SU-DHL-6 (cell line): ENCODE measurements around the gene SCARF2.

Source experiments
- H2AFZ ChIP-seq: fragments of 200-600 bp; sonication (generic); 2 replicates; pipeline ENCODE4 v1.6.1; 2014; ENCODE audit warnings: low read depth, mild to moderate bottlenecking, moderate library complexity, mixed read lengths, antibody characterized with exemption, low read length; ENCODE audit not compliant: severe bottlenecking
- H3F3A ChIP-seq: fragments of 200-600 bp; shearing (Covaris generic); 2 replicates; pipeline ENCODE4 v1.6.0; 2016; ENCODE audit warnings: antibody characterized with exemption, mild to moderate bottlenecking; ENCODE audit not compliant: insufficient read depth
- H3K27ac ChIP-seq: fragments of 200-600 bp; sonication (generic); 2 replicates; pipeline ENCODE4 v1.5.1; 2016; ENCODE audit warnings: low read depth, mild to moderate bottlenecking, low read length, moderate library complexity, mixed read lengths
- H3K27me3 ChIP-seq: fragments of 200-600 bp; sonication (generic), shearing (Covaris generic); 2 replicates; pipeline ENCODE4 v1.6.0; 2014; ENCODE audit warnings: mild to moderate bottlenecking, low read length
- H3K36me3 ChIP-seq: fragments of 200-600 bp; sonication (generic); 2 replicates; pipeline ENCODE4 v1.6.1; 2014; ENCODE audit warnings: mild to moderate bottlenecking, low read length, mixed read lengths
- H3K4me2 ChIP-seq: fragments of 300-600, 200-600 bp; shearing (Covaris generic), sonication (generic); 2 replicates; pipeline ENCODE4 v1.6.0; 2014; ENCODE audit warnings: low read length, low read depth, mild to moderate bottlenecking; ENCODE audit not compliant: poor library complexity, severe bottlenecking
- H3K4me3 ChIP-seq: fragments of 200-600 bp; sonication (generic); 2 replicates; pipeline ENCODE4 v1.5.1; 2014; ENCODE audit warnings: antibody characterized with exemption, low read length, mild to moderate bottlenecking, mixed read lengths; ENCODE audit not compliant: insufficient read depth, poor library complexity, severe bottlenecking
- H3K79me2 ChIP-seq: fragments of 200-600 bp; sonication (generic); 2 replicates; pipeline ENCODE4 v1.6.1; 2014; ENCODE audit warnings: mild to moderate bottlenecking, low read length, moderate library complexity; ENCODE audit not compliant: insufficient read depth
- H3K9ac ChIP-seq: fragments of 200-600 bp; sonication (generic); 2 replicates; pipeline ENCODE4 v1.7.0; 2014; ENCODE audit warnings: mild to moderate bottlenecking, low read length
- H3K9me2 ChIP-seq: fragments of 200-600 bp; sonication (generic); replicated peaks from 2 replicates; pipeline ENCODE4 v1.6.1; 2014; ENCODE audit warnings: low read length; ENCODE audit not compliant: insufficient read depth
- H3K9me3 ChIP-seq: fragments of 200-600 bp; sonication (generic); 2 replicates; pipeline ENCODE4 v1.6.1; 2014; ENCODE audit warnings: low read length, mixed read lengths; ENCODE audit not compliant: insufficient read depth
- H4K20me1 ChIP-seq: fragments of 200-600 bp; sonication (generic); 2 replicates; pipeline ENCODE4 v1.6.1; 2014; ENCODE audit warnings: low read depth, mild to moderate bottlenecking, antibody characterized with exemption, low read length, moderate library complexity, mixed read lengths
- EZH2phosphoT487 ChIP-seq: fragments of 200-600 bp; sonication (generic), shearing (Covaris generic); conservative IDR thresholded peaks from 2 replicates; pipeline ENCODE4 v1.6.1; 2018; ENCODE audit warnings: mild to moderate bottlenecking, antibody characterized with exemption, low read length, moderate library complexity, mixed read lengths
- TF ChIP-seq, protein P1 (sequence below): fragments of 200-600 bp; sonication (generic); IDR thresholded peaks from one replicate; pipeline ENCODE4 v1.5.1; 2017; ENCODE audit warnings: antibody characterized with exemption, mild to moderate bottlenecking, low read length, moderate library complexity; ENCODE audit not compliant: insufficient read depth, poor library complexity, severe bottlenecking

SCARF2 gene

DNA sequence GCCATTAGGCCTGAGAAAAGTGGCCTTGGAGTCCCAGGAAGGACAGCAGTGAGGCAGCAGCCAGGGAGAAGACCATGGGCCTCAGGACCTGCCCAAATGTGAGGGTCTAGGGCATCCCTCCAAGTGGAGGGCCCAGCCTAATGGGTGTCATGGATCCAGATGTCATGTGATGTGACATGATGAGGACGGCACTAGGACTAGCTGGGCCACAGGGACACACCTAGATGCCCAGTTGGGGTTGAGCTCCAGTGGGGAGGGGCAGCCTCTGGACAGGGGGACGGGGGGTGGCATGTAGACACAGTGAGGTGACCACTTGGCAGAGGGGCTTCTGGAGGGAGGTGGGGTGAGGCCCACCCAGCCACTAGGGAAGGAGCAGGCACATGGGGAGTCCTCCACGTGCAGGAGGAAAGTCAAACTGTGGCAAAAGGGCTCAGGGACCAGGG lies 5.4 kb downstream of the SCARF2 start:
- TF ChIP-seq, protein P1, sequence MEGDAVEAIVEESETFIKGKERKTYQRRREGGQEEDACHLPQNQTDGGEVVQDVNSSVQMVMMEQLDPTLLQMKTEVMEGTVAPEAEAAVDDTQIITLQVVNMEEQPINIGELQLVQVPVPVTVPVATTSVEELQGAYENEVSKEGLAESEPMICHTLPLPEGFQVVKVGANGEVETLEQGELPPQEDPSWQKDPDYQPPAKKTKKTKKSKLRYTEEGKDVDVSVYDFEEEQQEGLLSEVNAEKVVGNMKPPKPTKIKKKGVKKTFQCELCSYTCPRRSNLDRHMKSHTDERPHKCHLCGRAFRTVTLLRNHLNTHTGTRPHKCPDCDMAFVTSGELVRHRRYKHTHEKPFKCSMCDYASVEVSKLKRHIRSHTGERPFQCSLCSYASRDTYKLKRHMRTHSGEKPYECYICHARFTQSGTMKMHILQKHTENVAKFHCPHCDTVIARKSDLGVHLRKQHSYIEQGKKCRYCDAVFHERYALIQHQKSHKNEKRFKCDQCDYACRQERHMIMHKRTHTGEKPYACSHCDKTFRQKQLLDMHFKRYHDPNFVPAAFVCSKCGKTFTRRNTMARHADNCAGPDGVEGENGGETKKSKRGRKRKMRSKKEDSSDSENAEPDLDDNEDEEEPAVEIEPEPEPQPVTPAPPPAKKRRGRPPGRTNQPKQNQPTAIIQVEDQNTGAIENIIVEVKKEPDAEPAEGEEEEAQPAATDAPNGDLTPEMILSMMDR: no peak
- no peak for TF ChIP-seq EZH2phosphoT487
- no peaks in the 10 kb centered on the region for H3K27me3 ChIP-seq
- no peaks in the 10 kb centered on the region for H3K9me2 ChIP-seq
- H3F3A ChIP-seq: no peaks in the 10 kb centered on the region
- H2AFZ ChIP-seq: no peak overlapping the region
- no peaks in the 10 kb centered on the region for H3K79me2 ChIP-seq
- H3K36me3 ChIP-seq: no peaks in the 10 kb centered on the region
- no peak overlapping the region for H3K27ac ChIP-seq
- no peak overlapping the region for H3K9ac ChIP-seq
- H3K4me3 ChIP-seq: no peak overlapping the region
- H3K4me2 ChIP-seq: no peak overlapping the region
- H4K20me1 ChIP-seq: no peaks in the 10 kb centered on the region
- no peaks in the 10 kb centered on the region for H3K9me3 ChIP-seq

GRCh38 chr22:20431511-20432192 lies 6.0 kb downstream of the SCARF2 start:
- H3K36me3 ChIP-seq: no peaks in the 10 kb centered on the region
- H2AFZ ChIP-seq: no peak overlapping the region
- no peaks in the 10 kb centered on the region for H4K20me1 ChIP-seq
- TF ChIP-seq EZH2phosphoT487: no peak
- H3K4me3 ChIP-seq: no peak overlapping the region
- H3K4me2 ChIP-seq: no peak overlapping the region
- H3F3A ChIP-seq: no peaks in the 10 kb centered on the region
- H3K9ac ChIP-seq: no peak overlapping the region
- H3K79me2 ChIP-seq: no peaks in the 10 kb centered on the region
- no peak overlapping the region for H3K27ac ChIP-seq
- no peaks in the 10 kb centered on the region for H3K27me3 ChIP-seq
- H3K9me3 ChIP-seq: no peaks in the 10 kb centered on the region
- H3K9me2 ChIP-seq: no peaks in the 10 kb centered on the region

DNA sequence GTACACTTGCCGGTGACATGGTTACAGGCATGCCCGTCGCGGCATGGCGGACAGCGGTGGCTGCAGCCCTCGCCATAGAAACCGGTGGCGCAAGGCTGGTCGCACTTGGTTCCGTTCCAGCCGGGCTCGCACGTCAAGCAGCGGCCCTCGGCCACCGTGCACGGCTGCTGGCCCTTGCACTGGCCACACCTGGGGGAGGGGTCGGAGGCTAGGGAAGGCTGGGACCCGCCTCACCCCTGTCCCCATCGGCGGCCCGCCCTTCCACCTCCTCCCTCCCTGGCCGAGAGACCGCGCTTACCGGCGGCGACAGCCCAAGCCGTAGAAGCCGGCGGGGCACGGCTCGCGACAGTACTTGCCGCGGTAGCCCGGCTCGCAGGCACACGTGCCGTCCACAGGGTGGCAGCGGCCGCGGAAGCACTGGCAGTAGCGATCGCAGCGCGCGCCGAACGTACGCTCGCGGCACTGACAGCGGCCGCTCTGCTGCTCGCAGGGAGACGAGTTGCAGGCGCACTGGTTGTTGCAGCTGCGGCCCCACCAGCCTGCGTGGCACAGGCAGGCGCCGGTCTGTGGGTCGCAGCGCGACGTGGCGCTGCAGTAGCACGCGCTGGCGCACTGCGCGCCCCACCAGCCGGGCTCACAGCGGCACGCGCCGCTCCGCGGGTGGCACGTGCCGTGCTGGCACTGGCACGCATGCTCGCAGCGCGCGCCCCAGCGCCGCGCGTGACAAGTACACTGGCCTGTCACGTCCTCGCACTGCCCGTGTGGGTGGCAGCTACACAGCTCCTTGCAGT lies 6.7 kb downstream of the SCARF2 start:
- no peak for TF ChIP-seq EZH2phosphoT487
- TF ChIP-seq, protein P1: no peak
- Histone ChIP-seq H3K79me2 (no peaks in the 10 kb centered on the region), H2AFZ (no peak overlapping the region), H3K4me3 (no peak overlapping the region), H3K36me3 (no peaks in the 10 kb centered on the region), H3K27me3 (no peaks in the 10 kb centered on the region), H3K27ac (no peak overlapping the region), H3K9me3 (no peaks in the 10 kb centered on the region), H3F3A (no peaks in the 10 kb centered on the region), H3K9ac (no peak overlapping the region), H3K9me2 (no peaks in the 10 kb centered on the region), H4K20me1 (no peaks in the 10 kb centered on the region), H3K4me2 (no peak overlapping the region)
